Heart right ventricle (tissue), 16 donors: ENCODE measurements around the gene ELP6. TPM values are rescaled to one million over a fixed set of nuclear protein-coding genes. Genes with fewer than 3 reads are reported as not detected.
"Not testable (repeated sequence)": the region's sequence is repeated elsewhere in the genome, so short reads cannot be mapped to it uniquely, and the experiment has no call there.

ENCODE experiments used
- ATAC-seq, 8 donors: fragments of 200-7000 bp; cut with Tn5 transposase; one replicate each; pipeline ENCODE4 v1.9.1; 2020; ENCODE audit warnings: mild to moderate bottlenecking in 8 of 8, moderate library complexity in 8 of 8, moderate number of reproducible peaks in 1 of 8
- DNase-seq, 2 donors: peaks; one replicate each; pipeline ENCODE4 v3.0.0-alpha.2; 2020
- H3K27ac ChIP-seq, 10 donors: fragments of 200-600 bp; sonication (generic) in 2 of 10; one replicate each; pipeline versions ENCODE4 v1.5.0 to v1.8.0; 2020 to 2022; ENCODE audit warnings: mild to moderate bottlenecking in 3 of 10
- H3K27me3 ChIP-seq, 7 donors: fragments of 200-600 bp; one replicate each; pipeline ENCODE4 v1.8.0; 2021 to 2022; ENCODE audit warnings: mild to moderate bottlenecking in 2 of 7
- H3K36me3 ChIP-seq, 9 donors: fragments of 200-600 bp; sonication (generic) in 1 of 9; one replicate each; pipeline versions ENCODE4 v1.5.0 to v1.8.0; 2020 to 2022; ENCODE audit warnings: mild to moderate bottlenecking in 2 of 9
- H3K4me1 ChIP-seq, 9 donors: fragments of 200-600 bp; sonication (generic) in 1 of 9; one replicate each; pipeline versions ENCODE4 v1.5.0 to v1.8.0; 2020 to 2022; ENCODE audit warnings: mild to moderate bottlenecking in 4 of 9
- H3K4me3 ChIP-seq, 10 donors: fragments of 200-600 bp; sonication (generic) in 2 of 10; one replicate each; pipeline versions ENCODE4 v1.5.0 to v1.8.0; 2020 to 2022; ENCODE audit warnings: mild to moderate bottlenecking in 7 of 10, moderate library complexity in 2 of 10
- H3K9me3 ChIP-seq, 11 donors: fragments of 200-600 bp in 10 of 11; sonication (generic) in 2 of 11; one replicate each; pipeline versions ENCODE4 v1.5.0 to v1.8.0; 2013 to 2022; ENCODE audit warnings: mild to moderate bottlenecking in 2 of 11, control low read depth in 1 of 11, moderate library complexity in 1 of 11
- CTCF ChIP-seq, 9 donors: fragments of 200-600 bp; sonication (generic) in 2 of 9; IDR thresholded peaks; one replicate each; pipeline versions ENCODE4 v1.5.0 to v1.8.0; 2021 to 2022; ENCODE audit warnings: antibody characterized with exemption in 9 of 9, mild to moderate bottlenecking in 5 of 9, moderate library complexity in 1 of 9
- WGBS, 2 donors: extraction: QIAGEN DNeasy Blood & Tissue Kit; methylation state at CpG; one replicate each; pipeline ENCODE4 v1.1.7; 2013; ENCODE audit warnings: inconsistent platforms in 1 of 2; 5-methylcytosine and 5-hydroxymethylcytosine counted together
- intact Hi-C, 10 donors: fragments of 100-400 bp; cut with DNase I; formaldehyde crosslinking; loops; one replicate each; pipeline versions ENCODE4 v1.11.1 to v1.14.2; 2022
- polyA plus RNA-seq, 2 donors: library from polyadenylated mRNA; stranded (reverse); fragments of 200-250 nt; gene quantifications; one replicate each; pipeline ENCODE4 v1.2.3, GENCODE V29; 2013
- total RNA-seq, 10 donors: library from RNA; stranded (reverse); fragmentation: NEBNext Ultra II Directional in 3 of 10; extraction: Animal tissue kit (Norgen Biotek cat#: 25700) in 3 of 10; gene quantifications; one replicate each; pipeline versions ENCODE4 v1.2.1 to v1.2.4, GENCODE V29; 2021 to 2023
- donor health status: Arrhythmogenic right ventricular cardiomyopathy.
- donor health status: ischemic (EF 13 %, LVEDD 7.1; RV severe dilation, severe dysfunction).
- donor health status: healthy with polysubstance abuse.
- donor health status: DM: no; HTN: yes; CAD: no.
- donor health status: DM: no; HTN: no; CAD: no.
- donor health status: ischemic (EF 25% LVEDD 6.9; RV normal size, moderate dysfunction).
- donor health status: ischemic (EF 25% LVEDD 5.7; RV mildly dilated, moderate dysfunction).
- donor health status: healthy.
- donor health status: DM: yes; HTN: yes; CAD: no.
- donor health status: Ischemic cardiomyopathy.
- donor health status: ischemic (EF 35%, LVEDD 5.7; RV mildly dilated, moderate dysfunction).
- donor health status: nonischemic (EF 11% LVEDD 7.7; RV severe dilation, severe dysfunction).
- donor health status: DM: yes; HTN: yes; CAD: no.
- donor health status: PGD.
- donor health status: ischemic (EF 29% LVEDD 5.4; RV normal size, mild dysfunction).
- donor health status: nonischemic (EF 23%, LVEDD 6.1; RV moderate dilation, normal function).

ELP6 gene
- total and polyA plus RNA-seq, 12 donors = 16.5 to 31.3 (median 21.2) TPM

GRCh38 chr3:47515100-47515499, 1.6 kb upstream of the ELP6 start:
- 73 to 78% methylated on average over 5 of the region's 5 CpGs for WGBS, 2 donors
- H3K27me3 ChIP-seq = no peaks in the 10 kb centered on the region
- intact Hi-C loops = loop anchor here in 1 of 10 donors (2.0 kb wide), 1 partner anchor 274 kb away; no protein-coding TSS in a partner anchor
- ATAC-seq (no peak), DNase-seq (no peak)
- TF ChIP-seq CTCF (IDR thresholded peaks at IDR 0.05) = no peak
- no peak overlapping the region for H3K4me3 ChIP-seq
- no peak overlapping the region for H3K27ac ChIP-seq
- H3K9me3 ChIP-seq = no peaks in the 10 kb centered on the region
- H3K36me3 ChIP-seq = peaks cover 0 to 11% (median 3%) of the 10 kb centered on the region in 9 donors
- H3K4me1 ChIP-seq = peaks cover 3 to 16% (median 11%) of the 10 kb centered on the region in 9 donors

- peak in 6 of 8 donors; percentile 9 to 36 (median 17) for ATAC-seq
- Histone ChIP-seq H3K4me3 (peak overlapping the region; percentile 61 to 79 (median 68)), H3K27ac (peak overlapping the region; percentile 82 to 95 (median 92)), H3K4me1 (peaks cover 3 to 16% (median 11%) of the 10 kb centered on the region in 9 donors), H3K9me3 (no peaks in the 10 kb centered on the region), H3K36me3 (peaks cover 0 to 36% (median 10%) of the 10 kb centered on the region in 9 donors), H3K27me3 (no peaks in the 10 kb centered on the region)
- peak; percentile 10 to 19 for DNase-seq
- intact Hi-C loops = loop anchor here in 3 of 10 donors (2.0 to 5.0 kb wide), 3 partner anchors 268 to 290 kb away; partner anchors contain the start of genes SMARCC1 (in 2 of the 3) and DHX30 (in 1 of the 3)
- TF ChIP-seq CTCF (IDR thresholded peaks at IDR 0.05) = no peak
- 19% methylated on average over 36 of the region's 36 CpGs for WGBS, 2 donors
Measured at GRCh38 chr3:47512416-47513124, 942 bp downstream of the ELP6 start.

GRCh38 chr3:47505267-47505666, 8.2 kb downstream of the ELP6 start:
- H3K4me1 ChIP-seq, H3K27ac ChIP-seq, ATAC-seq, DNase-seq, H3K4me3 ChIP-seq, intact Hi-C loops, H3K27me3 ChIP-seq, H3K9me3 ChIP-seq: not testable (repeated sequence)
- WGBS, 2 donors = 98% methylated on average over 6 of the region's 6 CpGs
- peaks cover 0 to 96% (median 35%) of the 10 kb centered on the region in 9 donors for H3K36me3 ChIP-seq

- H3K36me3 ChIP-seq = peaks cover 0 to 96% (median 30%) of the 10 kb centered on the region in 9 donors
- H3K4me3 ChIP-seq = no peak overlapping the region
- 89 to 93% methylated on average over 7 of the region's 7 CpGs for WGBS, 2 donors
- TF ChIP-seq CTCF (IDR thresholded peaks at IDR 0.05) = no peak
- H3K27ac ChIP-seq = no peak overlapping the region
- no peaks in the 10 kb centered on the region for H3K9me3 ChIP-seq
- ATAC-seq (no peak), DNase-seq (no peak)
- no peaks in the 10 kb centered on the region for H3K27me3 ChIP-seq
- no peaks in the 10 kb centered on the region for H3K4me1 ChIP-seq
- intact Hi-C loops = no loop called here
Measured at GRCh38 chr3:47504113-47504512, 9.4 kb downstream of the ELP6 start.

GRCh38 chr3:47503033-47503432, 10.5 kb downstream of the ELP6 start:
- no peak for ATAC-seq
- no peak overlapping the region for H3K27ac ChIP-seq
- no peak overlapping the region for H3K4me3 ChIP-seq
- H3K36me3 ChIP-seq = peaks cover 0 to 98% (median 40%) of the 10 kb centered on the region in 9 donors
- H3K9me3 ChIP-seq = no peaks in the 10 kb centered on the region
- WGBS, 2 donors = 78 to 85% methylated on average over 2 of the region's 2 CpGs
- H3K4me1 ChIP-seq = no peaks in the 10 kb centered on the region
- DNase-seq = no peak
- H3K27me3 ChIP-seq = no peaks in the 10 kb centered on the region
- TF ChIP-seq CTCF (IDR thresholded peaks at IDR 0.05) = no peak
- intact Hi-C loops = no loop called here
